Breast epithelium (tissue), 4 donors: ENCODE results near the gene TTBK2. TPM values are rescaled to one million over a fixed set of nuclear protein-coding genes. Genes with fewer than 3 reads are reported as not detected.

ENCODE experiments used
- DNase-seq, 2 donors: peaks; one replicate each; pipeline ENCODE4 v3.0.0-alpha.2; 2019; ENCODE audit warnings: low spot score in 2 of 2
- H3K27ac ChIP-seq, 2 donors: fragments of 200-600 bp; sonication (generic) in 1 of 2; one replicate each; pipeline ENCODE4 v1.5.1; 2016 to 2019; ENCODE audit warnings: mild to moderate bottlenecking in 1 of 2
- H3K27me3 ChIP-seq, 2 donors: fragments of 200-600 bp; sonication (generic) in 1 of 2; one replicate each; pipeline versions ENCODE4 v1.5.1 to v1.6.0; 2017 to 2019; ENCODE audit warnings: control low read depth in 1 of 2, mild to moderate bottlenecking in 1 of 2
- H3K36me3 ChIP-seq: fragments of 200-600 bp; one replicate; pipeline ENCODE4 v1.5.1; 2019
- H3K4me1 ChIP-seq, 2 donors: fragments of 200-600 bp; sonication (generic); one replicate each; pipeline ENCODE4 v1.5.1; 2016 to 2019; ENCODE audit warnings: control low read depth in 1 of 2
- H3K4me3 ChIP-seq, 3 donors: fragments of 200-600 bp; sonication (generic); 1 replicate in 2 of 3; 2 replicates in 1 of 3; pipeline ENCODE4 v1.5.1; 2016 to 2019; ENCODE audit warnings: mild to moderate bottlenecking in 3 of 3, moderate library complexity in 2 of 3
- H3K9me3 ChIP-seq, 2 donors: fragments of 200-600 bp; sonication (generic) in 1 of 2; one replicate each; pipeline ENCODE4 v1.5.1; 2016 to 2019; ENCODE audit warnings: control low read depth in 1 of 2
- POLR2A ChIP-seq: fragments of 450-650 bp; IDR thresholded peaks from one replicate; pipeline ENCODE4 v1.6.1; 2016; ENCODE audit warnings: antibody characterized with exemption, mild to moderate bottlenecking, moderate library complexity
- POLR2AphosphoS5 ChIP-seq, 3 donors: sonication (generic); formaldehyde crosslinking; IDR thresholded peaks; one replicate each; pipeline ENCODE4 v1.6.1; 2017; ENCODE audit warnings: antibody characterized with exemption in 3 of 3
- intact Hi-C: fragments of 100-400 bp; cut with DNase I; formaldehyde crosslinking; loops from one replicate; pipeline ENCODE4 v1.15.1; 2023; ENCODE audit warnings: low total_unique reads
- total RNA-seq, 3 donors: library from RNA; depleted of rRNA; stranded (reverse); fragments of >200 nt; gene quantifications; one replicate each; pipeline ENCODE4 v1.1.0, GENCODE V29; 2016
- TF ChIP-seq, protein P1 (sequence below), 3 donors: fragments of 450-650 bp; IDR thresholded peaks; one replicate each; pipeline ENCODE4 v1.5.1; 2016 to 2017; ENCODE audit warnings: antibody characterized with exemption in 3 of 3, mild to moderate bottlenecking in 3 of 3, moderate library complexity in 3 of 3

The TTBK2 gene
- total RNA-seq, 3 donors from 2014 or later = 15.7 to 21.8 (median 16.4) TPM

GRCh38 chr15:42742149-42742548, 178.4 kb downstream of the TTBK2 start:
- no peak overlapping the region for H3K27ac ChIP-seq
- no peak for DNase-seq
- H3K9me3 ChIP-seq = no peaks in the 10 kb centered on the region
- no peak overlapping the region for H3K4me3 ChIP-seq
- H3K27me3 ChIP-seq = no peaks in the 10 kb centered on the region
- intact Hi-C loops = loop anchor here (5.0 kb wide), 1 partner anchor 465 kb away; no protein-coding TSS in a partner anchor
- TF ChIP-seq, protein P1, sequence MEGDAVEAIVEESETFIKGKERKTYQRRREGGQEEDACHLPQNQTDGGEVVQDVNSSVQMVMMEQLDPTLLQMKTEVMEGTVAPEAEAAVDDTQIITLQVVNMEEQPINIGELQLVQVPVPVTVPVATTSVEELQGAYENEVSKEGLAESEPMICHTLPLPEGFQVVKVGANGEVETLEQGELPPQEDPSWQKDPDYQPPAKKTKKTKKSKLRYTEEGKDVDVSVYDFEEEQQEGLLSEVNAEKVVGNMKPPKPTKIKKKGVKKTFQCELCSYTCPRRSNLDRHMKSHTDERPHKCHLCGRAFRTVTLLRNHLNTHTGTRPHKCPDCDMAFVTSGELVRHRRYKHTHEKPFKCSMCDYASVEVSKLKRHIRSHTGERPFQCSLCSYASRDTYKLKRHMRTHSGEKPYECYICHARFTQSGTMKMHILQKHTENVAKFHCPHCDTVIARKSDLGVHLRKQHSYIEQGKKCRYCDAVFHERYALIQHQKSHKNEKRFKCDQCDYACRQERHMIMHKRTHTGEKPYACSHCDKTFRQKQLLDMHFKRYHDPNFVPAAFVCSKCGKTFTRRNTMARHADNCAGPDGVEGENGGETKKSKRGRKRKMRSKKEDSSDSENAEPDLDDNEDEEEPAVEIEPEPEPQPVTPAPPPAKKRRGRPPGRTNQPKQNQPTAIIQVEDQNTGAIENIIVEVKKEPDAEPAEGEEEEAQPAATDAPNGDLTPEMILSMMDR (IDR thresholded peaks at IDR 0.05) = no peak
- TF ChIP-seq POLR2AphosphoS5 (IDR thresholded peaks at IDR 0.05) (no peak), POLR2A (no peak)
- no peaks in the 10 kb centered on the region for H3K4me1 ChIP-seq
- no peaks in the 10 kb centered on the region for H3K36me3 ChIP-seq

GRCh38 chr15:42741710-42742109, 178.9 kb downstream of the TTBK2 start:
- TF ChIP-seq POLR2A = no peak
- TF ChIP-seq POLR2AphosphoS5 (IDR thresholded peaks at IDR 0.05) = no peak
- TF ChIP-seq, protein P1 (IDR thresholded peaks at IDR 0.05) = no peak
- Histone ChIP-seq H3K36me3 (no peaks in the 10 kb centered on the region), H3K4me3 (no peak overlapping the region), H3K27me3 (no peaks in the 10 kb centered on the region), H3K9me3 (no peaks in the 10 kb centered on the region), H3K4me1 (no peaks in the 10 kb centered on the region), H3K27ac (no peak overlapping the region)
- intact Hi-C loops = loop anchor here (5.0 kb wide), 1 partner anchor 466 kb away; no protein-coding TSS in a partner anchor
- no peak for DNase-seq

GRCh38 chr15:42737529-42738328, 182.8 kb downstream of the TTBK2 start:
- H3K27ac ChIP-seq = peak overlapping the region; percentile 85 to 89
- H3K4me3 ChIP-seq = peak overlapping the region; percentile 85 to 99 (median 85)
- TF ChIP-seq POLR2A = no peak
- TF ChIP-seq POLR2AphosphoS5 (IDR thresholded peaks at IDR 0.05) = no peak
- TF ChIP-seq, protein P1 (IDR thresholded peaks at IDR 0.05) = peak in 1 of 3 donors; percentile 17
- H3K27me3 ChIP-seq = no peaks in the 10 kb centered on the region
- H3K9me3 ChIP-seq = no peaks in the 10 kb centered on the region
- no peak for DNase-seq
- H3K36me3 ChIP-seq = no peaks in the 10 kb centered on the region
- intact Hi-C loops = no loop called here
- H3K4me1 ChIP-seq = peaks cover 0 to 6% of the 10 kb centered on the region in 2 donors

- Histone ChIP-seq H3K4me1 (peaks cover 0 to 6% of the 10 kb centered on the region in 2 donors), H3K27ac (peak within 1 kb of the TSS; percentile 85 to 89), H3K9me3 (no peaks in the 10 kb centered on the region), H3K27me3 (no peaks in the 10 kb centered on the region), H3K36me3 (no peaks in the 10 kb centered on the region), H3K4me3 (peak within 1 kb of the TSS; percentile 85 to 99 (median 85))
- intact Hi-C loops = no loop called here
- peak; percentile 81 to 89 for DNase-seq
- TF ChIP-seq, protein P1 (IDR thresholded peaks at IDR 0.05) = no peak
- TF ChIP-seq POLR2AphosphoS5 (IDR thresholded peaks at IDR 0.05) = peak in 2 of 3 donors; percentile 21 to 42
- TF ChIP-seq POLR2A = peak; percentile 33
Observed at GRCh38 chr15:42736793-42737528, 183.6 kb downstream of the TTBK2 start, which contains the start of gene CDAN1. Gene CDAN1 (minus strand): TSS chr15:42737128. CDS start chr15:42737102, 26 bp downstream.
